ENCODE results near the gene PPY. TPM values are rescaled to one million over a fixed set of nuclear protein-coding genes. Genes with fewer than 3 reads are reported as not detected.

PPY gene
- total and polyA plus RNA-seq, 10 of the 15 experiments (the other 5 are each of a cell fraction or from before 2014, with no cell fraction given): 0.91 TPM; not detected in 9

GRCh38 chr17:43949781-43950180, 7.5 kb upstream of the PPY start:
- Histone ChIP-seq H3K4me2 (ENCODE audit: control insufficient read depth, insufficient read depth) (no peak overlapping the region), H3K4me3 (no peak overlapping the region), H3K79me2 (ENCODE audit: control insufficient read depth, insufficient read depth, low read length) (no peaks in the 10 kb centered on the region), H2AFZ (ENCODE audit: control insufficient read depth, low read depth, low read length) (no peak overlapping the region), H3K27ac (ENCODE audit: control insufficient read depth, insufficient read depth) (no peak overlapping the region), H4K20me1 (ENCODE audit: control insufficient read depth, insufficient read depth) (no peaks in the 10 kb centered on the region), H3K9me3 (replicated peaks; ENCODE audit: control insufficient read depth, insufficient read depth, low read length) (no peaks in the 10 kb centered on the region), H3K36me3 (ENCODE audit: control insufficient read depth in 2 of 2, insufficient read depth in 2 of 2, low read length in 1 of 2) (no peaks in the 10 kb centered on the region), H3K9ac (ENCODE audit: control insufficient read depth, insufficient read depth, low read length) (no peak overlapping the region), H3K4me1 (ENCODE audit: control insufficient read depth, insufficient read depth, low read length) (0 out of 2 replicates have a peak, but pooled peaks cover 4% of the 10 kb centered on the region), H3K27me3 (replicated peaks in 1 of 2; ENCODE audit: control insufficient read depth in 2 of 2, insufficient read depth in 2 of 2, low read length in 1 of 2) (peaks cover 0 to 6% of the 10 kb centered on the region in 2 experiments; a peak in 2 of 4 replicates)
- BruUV-seq (replicated peaks): no TSS peak
- intact Hi-C loops (cut with micrococcal nuclease; ENCODE audit: unreplicated experiment): no loop called here
- CTCF ChIA-PET: no interaction called here
- no peak for FAIRE-seq
- WGBS (ENCODE audit: insufficient coverage, insufficient replicate concordance, low lambda C conversion rate, missing lambda C conversion rate): 69% methylated on average over 4 of the region's 4 CpGs
- TF ChIP-seq ZNF384 (IDR thresholded peaks at IDR 0.05; ENCODE audit: borderline replicate concordance, low read depth, low read length) (no peak), MEF2B (IDR thresholded peaks at IDR 0.05; ENCODE audit: partially characterized antibody, poor library complexity, severe bottlenecking) (no peak), ZBED1 (IDR thresholded peaks at IDR 0.05; ENCODE audit: borderline replicate concordance) (no peak), GATAD2B (conservative IDR thresholded peaks at IDR 0.05; ENCODE audit: low read depth) (no peak), BCL11A (IDR thresholded peaks at IDR 0.05; ENCODE audit: low read depth, low read length) (no peak), KDM1A (IDR thresholded peaks at IDR 0.05; ENCODE audit: borderline replicate concordance) (no peak), TAF1 (IDR thresholded peaks at IDR 0.05; ENCODE audit: borderline replicate concordance, low read depth, low read length) (no peak)
- POLR2A ChIA-PET: no interaction called here
- in situ Hi-C loops (cut with MboI): no loop called here
- DNase-seq (ENCODE audit: low read depth, low spot score): no peak
- no peak for ATAC-seq
- SMC1A ChIA-PET (ENCODE audit: uncharacterized antibody, unreplicated experiment): no interaction called here
- RAD21 ChIA-PET (ENCODE audit: unreplicated experiment): no interaction called here

- no peak overlapping the region for H3K9ac ChIP-seq (ENCODE audit: control insufficient read depth, insufficient read depth, low read length)
- intact Hi-C loops (cut with micrococcal nuclease; ENCODE audit: unreplicated experiment) (no loop called here), in situ Hi-C loops (cut with MboI) (no loop called here)
- BruUV-seq (replicated peaks): no TSS peak
- DNase-seq (ENCODE audit: low read depth, low spot score): no peak
- 23% methylated on average over 4 of the region's 4 CpGs for WGBS (ENCODE audit: insufficient coverage, insufficient replicate concordance, low lambda C conversion rate, missing lambda C conversion rate)
- no peak overlapping the region for H3K27ac ChIP-seq (ENCODE audit: control insufficient read depth, insufficient read depth)
- ChIA-PET RAD21 (ENCODE audit: unreplicated experiment) (interaction anchor here (0.9 to 1.0 kb wide), 3 partner anchors 9 to 94 kb away, joined by 3 read pairs; no protein-coding TSS in a partner anchor), SMC1A (ENCODE audit: uncharacterized antibody, unreplicated experiment) (interaction anchor here (1.0 to 1.2 kb wide), 2 partner anchors 109 to 165 kb away, joined by 3 to 4 read pairs; no protein-coding TSS in a partner anchor), CTCF (interaction anchor here (0.7 to 5.2 kb wide), 2 partner anchors 49 to 222 kb away, joined by 3 to 56 read pairs; partner anchors contain the start of gene ASB16), POLR2A (interaction anchor here (0.7 kb wide), 1 partner anchor 95 kb away, joined by 4 read pairs; no protein-coding TSS in a partner anchor)
- FAIRE-seq: no peak
- H4K20me1 ChIP-seq (ENCODE audit: control insufficient read depth, insufficient read depth): no peaks in the 10 kb centered on the region
- H3K36me3 ChIP-seq (ENCODE audit: control insufficient read depth in 2 of 2, insufficient read depth in 2 of 2, low read length in 1 of 2): no peaks in the 10 kb centered on the region
- peaks cover 0 to 2% of the 10 kb centered on the region in 2 experiments; a peak in 1 of 4 replicates for H3K27me3 ChIP-seq (replicated peaks in 1 of 2; ENCODE audit: control insufficient read depth in 2 of 2, insufficient read depth in 2 of 2, low read length in 1 of 2)
- no peak overlapping the region for H3K4me3 ChIP-seq
- ATAC-seq: no peak
- H3K79me2 ChIP-seq (ENCODE audit: control insufficient read depth, insufficient read depth, low read length): no peaks in the 10 kb centered on the region
- H2AFZ ChIP-seq (ENCODE audit: control insufficient read depth, low read depth, low read length): no peak overlapping the region
- H3K4me1 ChIP-seq (ENCODE audit: control insufficient read depth, insufficient read depth, low read length): 0 out of 2 replicates have a peak, but pooled peaks cover 4% of the 10 kb centered on the region
- no peak for TF ChIP-seq MEF2B (IDR thresholded peaks at IDR 0.05; ENCODE audit: partially characterized antibody, poor library complexity, severe bottlenecking)
- no peak for TF ChIP-seq ELK1 (IDR thresholded peaks at IDR 0.05; ENCODE audit: low read depth, low read length)
- TF ChIP-seq DPF2 (IDR thresholded peaks at IDR 0.05): no peak
- TF ChIP-seq GATAD2B (conservative IDR thresholded peaks at IDR 0.05; ENCODE audit: low read depth): no peak
- TF ChIP-seq NFYA (IDR thresholded peaks at IDR 0.05; ENCODE audit: borderline replicate concordance, low read depth, low read length): no peak
- no peak for TF ChIP-seq HSF1 (IDR thresholded peaks at IDR 0.05; ENCODE audit: low read depth, low read length)
- TF ChIP-seq ZBED1 (IDR thresholded peaks at IDR 0.05; ENCODE audit: borderline replicate concordance): no peak
- TF ChIP-seq KDM1A (IDR thresholded peaks at IDR 0.05; ENCODE audit: borderline replicate concordance): no peak
- H3K4me2 ChIP-seq (ENCODE audit: control insufficient read depth, insufficient read depth): no peak overlapping the region
- no peaks in the 10 kb centered on the region for H3K9me3 ChIP-seq (replicated peaks; ENCODE audit: control insufficient read depth, insufficient read depth, low read length)
Measured at GRCh38 chr17:43946781-43947180, 4.5 kb upstream of the PPY start.
